Left forelimb (tissue), 1 donor: ENCODE results near the gene ANAPC4.

ENCODE experiments used
- DNase-seq: peaks from one replicate; pipeline ENCODE4 v3.0.0-alpha.2; 2018; ENCODE audit warnings: low spot score

ANAPC4 gene

GRCh38 chr4:25377572-25378436 lies 741 bp downstream of the ANAPC4 start:
- no peak for DNase-seq

- DNase-seq, result no peak
Observed at GRCh38 chr4:25378437-25378743, 1.3 kb downstream of the ANAPC4 start.

- DNase-seq, result no peak
Observed at GRCh38 chr4:25379591-25379990, 2.5 kb downstream of the ANAPC4 start.

- DNase-seq, result no peak
Observed at GRCh38 chr4:25383647-25384046, 6.6 kb downstream of the ANAPC4 start.

GRCh38 chr4:25386926-25387325 lies 9.9 kb downstream of the ANAPC4 start:
- no peak for DNase-seq

- DNase-seq, result no peak
Observed at GRCh38 chr4:25397305-25397704, 20.2 kb downstream of the ANAPC4 start.

- DNase-seq, result no peak
Observed at GRCh38 chr4:25399510-25399909, 22.4 kb downstream of the ANAPC4 start.

GRCh38 chr4:25401066-25401465 lies 24.0 kb downstream of the ANAPC4 start:
- no peak for DNase-seq

- DNase-seq, result no peak
Observed at GRCh38 chr4:25402521-25402920, 25.5 kb downstream of the ANAPC4 start.

- DNase-seq, result no peak
Observed at GRCh38 chr4:25403699-25404098, 26.6 kb downstream of the ANAPC4 start.

- no peak for DNase-seq
Observed at GRCh38 chr4:25405453-25405852, 28.4 kb downstream of the ANAPC4 start.

- no peak for DNase-seq
Observed at GRCh38 chr4:25406081-25406692, 29.1 kb downstream of the ANAPC4 start.

- no peak for DNase-seq
Observed at GRCh38 chr4:25410820-25411529, 33.9 kb downstream of the ANAPC4 start.

GRCh38 chr4:25413261-25413660 lies 36.2 kb downstream of the ANAPC4 start:
- no peak for DNase-seq

GRCh38 chr4:25417014-25417413 lies 40.0 kb downstream of the ANAPC4 start:
- no peak for DNase-seq

- no peak for DNase-seq
Observed at GRCh38 chr4:25420931-25421330, 43.9 kb downstream of the ANAPC4 start.

GRCh38 chr4:25421816-25422525 lies 44.9 kb downstream of the ANAPC4 start:
- no peak for DNase-seq

- DNase-seq, result no peak
Observed at GRCh38 chr4:25423548-25423947, 46.5 kb downstream of the ANAPC4 start.

GRCh38 chr4:25424539-25425228 lies 47.6 kb downstream of the ANAPC4 start:
- no peak for DNase-seq

GRCh38 chr4:25425361-25425760 lies 48.3 kb downstream of the ANAPC4 start:
- DNase-seq, result no peak

GRCh38 chr4:25427871-25428270 lies 50.8 kb downstream of the ANAPC4 start:
- no peak for DNase-seq

- DNase-seq, result peak; percentile 14
Observed at GRCh38 chr4:25430630-25431029, 53.6 kb downstream of the ANAPC4 start.
